Urothelium cell line (cell line): ENCODE results near the gene MAML1.
"Not testable (repeated sequence)": the region's sequence is repeated elsewhere in the genome, so short reads cannot be mapped to it uniquely, and the experiment has no call there.

Experiments
- DNase-seq: peaks from one replicate; pipeline ENCODE4 v3.0.0; 2011; ENCODE audit warnings: low spot score, mixed read lengths
- FAIRE-seq: peaks from 2 replicates; lab custom pipeline; 2011; peaks lifted over from hg19 to GRCh38; lab: Jason Lieb, UNC

The MAML1 gene

DNA sequence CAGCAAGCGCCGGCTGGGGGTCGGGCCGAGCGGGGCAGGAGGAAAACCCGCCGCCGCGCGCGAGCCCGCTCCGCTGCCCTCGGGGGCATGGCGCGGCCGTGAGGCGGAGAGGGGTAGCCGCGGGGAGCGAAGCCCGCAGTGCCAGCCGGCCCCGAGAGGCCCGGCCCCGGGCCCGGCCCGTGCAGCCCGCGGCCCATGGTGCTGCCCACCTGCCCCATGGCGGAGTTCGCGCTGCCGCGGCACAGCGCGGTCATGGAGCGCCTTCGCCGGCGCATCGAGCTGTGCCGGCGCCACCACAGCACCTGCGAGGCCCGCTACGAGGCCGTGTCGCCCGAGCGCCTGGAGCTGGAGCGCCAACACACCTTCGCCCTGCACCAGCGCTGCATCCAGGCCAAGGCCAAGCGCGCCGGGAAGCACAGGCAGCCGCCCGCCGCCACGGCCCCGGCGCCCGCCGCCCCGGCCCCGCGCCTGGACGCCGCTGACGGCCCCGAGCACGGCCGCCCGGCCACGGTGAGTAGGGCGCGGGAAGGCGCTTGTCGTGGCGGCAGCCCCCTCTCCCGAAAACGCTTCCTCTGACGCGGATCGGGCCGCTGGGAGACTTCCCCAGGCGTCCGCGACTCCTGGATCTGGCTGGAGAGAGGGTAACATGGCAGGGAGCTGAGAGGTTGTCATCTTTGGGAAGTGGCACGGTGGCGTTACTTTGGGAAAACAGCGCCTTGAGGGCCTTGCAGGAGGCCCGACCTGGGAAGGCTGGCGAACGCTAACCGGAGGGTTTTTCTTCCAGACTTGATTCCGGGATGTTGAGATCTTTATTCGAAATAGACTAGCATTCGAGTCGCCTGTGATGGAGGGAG, 523 bp downstream of the MAML1 start:
- DNase-seq (peak; percentile 41), FAIRE-seq (no peak)

DNA sequence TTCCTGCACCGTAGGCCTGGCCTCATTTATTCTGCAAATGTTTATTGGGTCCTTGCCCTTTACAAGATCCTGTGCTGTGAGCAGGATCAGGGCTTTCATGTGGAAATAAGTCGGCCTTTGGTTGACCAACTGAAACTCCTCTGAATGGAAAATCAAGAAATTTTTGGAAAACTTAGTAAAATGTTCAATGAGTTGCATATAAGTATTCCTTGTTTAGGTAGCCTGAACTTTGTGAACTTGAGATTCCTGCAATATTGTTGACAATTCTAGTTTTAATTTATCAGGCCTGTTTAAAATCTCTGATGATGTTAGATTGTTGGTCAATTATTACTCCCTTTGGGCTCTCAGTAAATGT, 1.1 kb downstream of the MAML1 start:
- DNase-seq = no peak
- FAIRE-seq = no peak

DNA sequence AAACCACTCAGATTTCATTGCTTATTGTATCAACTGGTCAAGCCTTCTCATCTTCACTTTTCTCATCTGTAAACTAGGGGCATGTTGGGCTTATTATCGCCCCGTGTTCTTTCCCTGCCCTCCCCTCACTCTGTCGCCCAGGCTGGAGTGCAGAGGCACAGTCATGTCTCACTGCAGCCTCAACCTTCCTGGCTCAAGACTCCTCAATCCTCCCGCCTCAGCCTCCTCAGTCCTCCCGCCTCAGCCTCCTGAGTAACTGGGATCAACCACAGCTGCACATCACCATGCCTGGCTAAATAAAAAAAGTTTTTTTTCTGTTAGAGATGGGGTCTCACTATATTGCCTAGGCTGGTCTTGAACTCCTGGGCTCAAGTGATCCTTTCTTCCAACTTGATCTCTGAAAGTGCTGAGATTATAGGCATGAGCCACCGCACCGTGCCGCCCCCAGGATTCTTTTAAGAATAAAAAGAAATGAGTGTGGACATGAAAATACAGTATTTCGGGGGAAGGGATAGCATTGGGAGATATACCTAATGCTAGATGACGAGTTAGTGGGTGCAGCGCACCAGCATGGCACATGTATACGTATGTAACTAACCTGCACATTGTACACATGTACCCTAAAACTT, 2.0 kb downstream of the MAML1 start:
- DNase-seq (no peak), FAIRE-seq (no peak)

DNA sequence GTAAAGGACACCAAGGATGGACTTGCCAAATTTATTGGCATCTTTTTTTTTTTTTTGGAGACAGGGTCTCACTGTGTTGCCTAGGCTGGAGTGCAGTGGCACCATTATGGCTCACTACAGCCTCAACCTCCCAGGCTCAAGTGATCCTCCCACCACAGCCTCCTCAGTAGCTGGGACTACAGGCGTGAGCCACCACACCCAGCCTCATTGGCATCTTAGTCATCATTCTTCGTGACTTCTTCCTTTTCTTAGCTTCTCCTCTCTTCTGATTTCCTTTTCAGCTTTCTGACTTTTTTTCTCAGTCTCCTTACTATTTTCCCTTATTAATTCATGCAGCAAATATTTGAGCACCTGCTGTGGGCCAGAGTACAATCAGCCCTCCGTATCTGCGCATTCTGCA, 6.1 kb downstream of the MAML1 start:
- FAIRE-seq = no peak
- no peak for DNase-seq

DNA sequence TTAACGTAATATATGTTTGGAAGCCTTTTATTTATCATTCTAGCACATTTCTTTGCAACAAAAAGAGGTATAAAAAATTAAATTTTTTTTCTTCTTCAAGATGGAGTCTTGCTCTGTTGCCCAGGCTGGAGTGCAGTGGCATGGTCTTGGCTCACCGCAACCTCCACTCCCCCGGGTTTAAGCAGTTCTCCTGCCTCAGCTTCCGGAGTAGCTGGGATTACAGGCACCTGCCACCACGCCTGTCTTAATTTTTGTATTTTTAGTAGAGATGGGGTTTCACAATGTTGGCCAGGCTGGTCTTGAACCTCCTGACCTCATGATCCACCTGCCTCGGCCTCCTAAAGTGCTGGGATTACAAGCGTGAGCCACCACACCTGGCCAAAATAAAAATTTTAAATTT, 11.5 kb downstream of the MAML1 start:
- not testable (repeated sequence) for FAIRE-seq

DNA sequence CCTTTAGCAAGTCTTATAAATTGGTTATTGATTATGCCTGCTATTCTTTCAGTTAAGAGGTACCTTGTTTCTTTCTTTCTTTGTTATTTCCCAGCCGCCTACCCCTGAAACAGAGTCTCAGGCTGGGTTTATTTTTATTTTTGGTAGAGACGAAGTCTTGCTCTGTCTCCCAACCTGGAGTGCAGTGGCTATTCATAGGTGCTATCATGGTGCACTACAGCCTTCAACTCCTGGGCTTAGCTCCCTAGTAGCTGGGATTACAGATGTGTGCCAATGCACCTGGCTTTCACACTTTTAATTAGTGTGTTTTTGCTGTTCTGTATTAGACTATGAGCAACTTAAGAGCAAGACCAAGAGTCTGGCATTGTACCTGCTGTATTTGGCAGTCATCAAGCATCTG, 14.2 kb downstream of the MAML1 start:
- FAIRE-seq (no peak), DNase-seq (no peak)

More for the DNA sequence above, 11.5 kb downstream of the MAML1 start:
- DNase-seq = not testable (repeated sequence)

DNA sequence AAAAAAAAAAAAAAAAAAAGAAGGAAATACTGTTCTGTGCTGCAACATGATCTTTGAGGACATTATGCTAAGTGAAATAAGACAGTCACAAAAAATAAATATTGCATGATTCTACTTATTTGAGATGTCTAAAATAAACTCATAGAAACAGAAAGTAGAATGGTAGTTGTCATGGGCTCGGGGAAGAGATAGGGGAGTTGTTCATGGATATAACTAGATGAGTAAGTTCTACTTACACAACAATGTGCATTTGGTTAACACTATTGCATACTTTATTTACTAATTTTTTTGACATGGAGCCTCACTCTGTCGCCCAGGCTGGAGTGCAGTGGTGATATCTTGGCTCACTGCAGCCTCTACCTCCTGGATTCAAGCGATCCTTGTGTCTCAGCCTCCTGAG, 15.2 kb downstream of the MAML1 start:
- DNase-seq (no peak), FAIRE-seq (no peak)

DNA sequence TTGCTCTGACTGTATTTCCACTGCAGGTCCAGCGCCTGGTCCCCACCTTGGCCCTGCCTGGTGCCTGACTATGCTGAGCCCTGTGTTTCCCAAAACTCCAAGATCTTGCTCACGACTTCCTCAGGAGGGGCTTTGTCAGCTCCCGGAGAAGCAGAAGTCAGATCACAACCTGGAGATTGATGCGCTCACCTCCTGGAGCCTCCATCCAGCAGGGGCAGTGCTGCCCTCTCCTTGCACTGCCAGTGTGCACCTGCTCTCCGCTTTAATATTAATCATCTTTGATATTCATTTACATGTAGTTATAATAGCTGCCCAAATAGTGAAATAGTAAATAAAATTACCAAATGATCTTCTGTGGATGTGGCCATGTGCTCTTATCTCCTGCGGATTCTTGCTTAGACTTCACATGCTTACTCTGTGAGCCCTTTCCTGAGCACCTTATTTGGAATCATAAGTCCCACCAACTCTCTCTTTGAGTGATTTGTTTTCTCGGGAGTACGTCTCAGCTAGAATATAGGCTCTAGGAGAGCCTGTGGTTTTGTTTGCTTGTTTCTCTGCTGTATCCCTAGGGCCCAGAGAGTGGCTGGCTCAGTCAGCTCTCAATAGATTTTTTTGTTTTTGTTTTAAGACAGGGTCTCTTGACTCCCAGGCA, 17.4 kb downstream of the MAML1 start:
- FAIRE-seq (no peak), DNase-seq (no peak)

DNA sequence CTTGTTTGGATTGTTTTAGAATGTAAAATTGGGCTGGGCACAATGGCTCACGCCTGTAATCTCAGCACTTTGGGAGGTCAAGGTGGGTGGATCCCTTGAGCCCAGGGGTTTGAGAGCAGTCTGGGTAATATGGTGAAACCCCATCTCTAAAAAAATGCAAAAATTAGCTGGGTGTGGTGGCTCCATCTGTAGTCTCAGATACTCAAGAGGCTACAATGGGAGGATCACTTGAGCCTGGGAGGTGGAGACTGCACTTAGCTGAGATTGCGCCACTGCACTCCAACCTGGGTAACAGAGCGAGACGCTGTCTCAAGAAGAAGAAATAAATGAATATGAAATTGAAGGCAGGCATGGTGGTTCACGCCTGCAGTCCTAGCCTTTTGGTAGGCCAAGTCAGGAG, 21.3 kb downstream of the MAML1 start:
- no peak for DNase-seq
- no peak for FAIRE-seq

DNA sequence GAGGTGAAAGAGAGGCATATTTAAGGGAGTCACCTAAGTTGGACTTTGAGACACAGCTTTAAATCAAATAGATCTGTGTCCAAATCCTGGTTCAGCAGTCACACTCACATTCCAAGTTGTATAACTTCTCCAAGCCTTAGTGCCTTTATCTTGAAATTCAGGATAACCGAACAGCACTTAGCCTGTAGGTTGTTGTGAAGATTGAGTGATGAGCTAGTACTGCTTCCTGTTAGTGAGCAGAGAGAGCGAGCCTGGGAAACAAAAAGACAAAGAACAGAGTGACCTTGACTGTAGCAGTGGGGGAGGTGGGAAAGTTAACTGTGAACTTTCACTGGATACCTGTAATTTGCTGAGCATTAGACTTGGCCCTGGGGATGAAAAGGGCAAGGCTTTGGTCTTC, 22.4 kb downstream of the MAML1 start:
- FAIRE-seq = no peak
- DNase-seq = no peak

DNA sequence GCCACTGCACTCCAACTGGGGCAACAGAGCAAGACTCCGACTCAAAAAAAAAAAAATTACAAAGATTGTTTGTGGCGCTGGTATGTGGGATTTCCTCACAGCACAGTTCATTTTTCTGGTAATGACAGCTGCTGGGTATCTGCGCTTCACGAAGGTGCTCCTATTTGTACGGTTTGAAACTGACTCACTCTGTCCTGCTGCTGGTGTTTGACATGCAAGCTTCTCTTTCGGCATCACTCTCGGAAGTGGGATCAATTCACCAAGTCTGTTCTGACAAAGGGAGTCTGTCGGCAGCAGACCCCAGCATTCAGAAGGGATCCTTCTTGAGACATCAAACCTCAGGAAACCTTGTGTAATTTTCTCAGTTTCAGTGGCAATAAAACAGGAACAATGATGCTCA, 26.3 kb downstream of the MAML1 start:
- FAIRE-seq (no peak), DNase-seq (no peak)

DNA sequence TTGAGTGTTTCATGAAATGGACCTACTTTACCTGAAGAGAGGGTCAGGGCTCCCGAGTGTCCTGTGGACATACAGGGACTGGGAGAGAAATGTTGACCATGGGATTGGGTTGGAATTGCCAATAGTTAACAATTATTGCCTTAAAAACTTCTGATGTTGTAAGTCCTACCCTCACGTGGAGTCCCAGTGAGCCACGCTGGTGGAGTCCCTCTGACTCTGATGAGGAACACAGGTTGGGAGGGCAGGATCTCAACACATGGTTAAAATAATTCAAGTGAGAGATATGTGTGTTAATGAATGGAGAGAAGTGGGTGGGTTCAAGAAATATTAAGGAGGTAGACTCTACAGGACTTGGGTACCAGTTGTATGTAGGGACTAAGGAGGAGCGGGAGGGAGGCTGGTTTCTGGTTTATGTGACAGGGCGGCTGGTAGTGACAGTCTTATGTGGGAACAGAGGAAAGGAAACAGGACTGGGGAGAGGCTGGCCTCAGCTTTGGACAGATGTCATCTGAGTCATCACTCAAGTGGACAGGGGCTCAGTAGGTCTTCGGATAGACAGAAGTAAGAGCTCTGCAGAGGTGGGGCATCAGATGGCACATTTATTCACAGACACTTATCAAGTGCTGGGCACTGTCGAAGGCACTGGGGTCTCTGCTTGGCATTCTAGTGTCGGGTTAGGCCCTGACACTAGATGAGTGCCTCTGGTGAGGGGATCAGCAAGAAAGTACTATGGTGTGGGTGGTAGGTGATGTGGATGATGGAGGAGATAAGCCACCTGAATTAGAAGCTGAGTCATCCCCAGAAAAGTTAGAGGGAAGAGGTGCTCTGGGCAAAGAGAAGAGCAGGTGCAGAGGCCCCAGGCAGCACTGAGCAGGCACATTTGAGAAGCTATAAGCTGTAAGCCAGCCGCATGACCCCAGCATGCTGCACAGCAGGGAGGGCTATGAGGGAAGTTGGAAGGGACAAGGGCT, 27.2 kb downstream of the MAML1 start:
- no peak for FAIRE-seq
- no peak for DNase-seq

DNA sequence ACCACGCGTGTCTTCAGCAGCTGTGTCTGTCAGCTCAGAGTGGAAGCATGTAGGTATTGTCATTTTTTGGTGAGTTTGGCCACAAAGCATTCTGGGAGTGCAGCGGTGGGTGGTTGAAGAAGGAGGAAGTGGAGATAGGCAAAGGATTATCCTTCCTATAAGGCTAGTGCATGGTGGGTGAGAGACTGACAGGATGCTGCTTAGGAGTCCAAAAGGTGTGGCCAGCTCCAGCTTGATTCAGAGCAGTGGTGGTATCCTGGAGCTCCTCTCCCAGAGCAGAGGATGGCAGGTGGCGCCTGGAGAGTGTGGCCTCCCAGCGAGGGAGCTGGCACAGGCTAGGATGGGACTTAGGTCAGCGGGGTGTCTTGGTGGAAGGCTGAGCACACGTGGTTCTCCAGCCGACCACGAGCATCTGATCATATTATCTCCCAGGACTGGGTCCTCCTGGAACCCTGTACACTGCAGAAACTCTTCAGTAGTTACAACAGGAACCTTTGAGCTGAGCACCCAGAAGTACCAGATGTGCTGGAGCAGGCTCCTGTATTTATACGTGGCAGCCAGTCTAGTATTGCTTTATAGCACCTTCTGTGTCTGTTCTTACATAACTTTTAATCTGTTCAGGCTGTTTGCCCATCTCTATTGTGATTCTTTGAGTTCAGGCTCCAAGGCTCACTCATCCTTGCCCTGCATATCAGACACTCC, 29.6 kb downstream of the MAML1 start:
- DNase-seq (no peak), FAIRE-seq (no peak)

DNA sequence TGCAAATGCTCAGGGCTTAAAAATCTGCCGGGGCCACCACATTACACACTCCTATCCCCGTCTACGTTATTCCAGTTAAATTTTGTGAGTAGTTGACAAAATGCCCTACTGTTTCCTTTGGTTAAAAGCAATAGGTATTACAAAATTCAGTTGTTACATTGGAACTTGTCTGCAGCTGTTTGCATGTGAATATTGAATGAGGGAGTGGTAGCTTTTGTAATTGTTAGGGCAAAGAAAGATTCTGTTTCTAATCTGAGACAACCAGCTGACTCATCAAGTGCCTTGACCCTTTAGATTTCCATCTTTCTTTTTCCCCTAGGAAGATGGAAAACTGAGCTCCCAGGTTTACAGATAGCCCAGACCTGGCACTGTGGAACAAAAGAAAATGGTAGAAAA, 30.2 kb downstream of the MAML1 start:
- FAIRE-seq (no peak), DNase-seq (no peak)

DNA sequence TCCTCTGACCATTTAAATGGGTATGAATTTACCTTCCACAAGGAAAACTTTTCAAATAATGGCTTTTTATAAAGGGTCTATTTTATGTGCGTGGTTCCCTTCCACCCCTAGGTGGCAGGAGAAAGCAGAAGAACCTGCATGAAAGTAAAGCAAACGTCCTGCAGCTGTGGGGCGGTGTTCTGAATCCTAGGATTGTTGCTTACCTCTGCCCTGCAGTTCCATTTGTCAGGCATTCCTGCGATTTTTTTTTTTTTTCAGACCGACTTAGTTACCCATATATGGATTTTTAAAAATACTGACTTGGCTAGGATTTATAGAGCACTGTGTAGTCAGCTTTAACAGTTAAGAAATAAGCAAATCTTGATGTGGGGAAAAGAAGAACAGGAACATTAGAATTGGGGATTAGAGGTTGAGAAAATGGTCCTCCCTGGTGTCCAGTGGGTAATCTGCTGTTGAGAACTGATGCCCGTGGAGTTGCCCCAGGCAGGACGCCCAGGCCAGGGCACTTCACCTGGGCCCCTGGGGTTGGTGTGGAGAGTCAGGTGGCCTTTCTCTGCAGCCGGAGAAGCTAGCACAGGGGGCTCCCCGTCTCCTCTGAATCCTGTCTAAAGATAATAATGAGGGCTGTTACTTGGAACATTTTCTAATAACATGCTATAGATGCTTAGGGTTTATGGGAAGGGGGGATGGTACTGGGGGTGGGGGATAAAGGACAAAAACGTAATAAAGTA, 30.8 kb downstream of the MAML1 start:
- peak; percentile 78 for DNase-seq
- no peak for FAIRE-seq

DNA sequence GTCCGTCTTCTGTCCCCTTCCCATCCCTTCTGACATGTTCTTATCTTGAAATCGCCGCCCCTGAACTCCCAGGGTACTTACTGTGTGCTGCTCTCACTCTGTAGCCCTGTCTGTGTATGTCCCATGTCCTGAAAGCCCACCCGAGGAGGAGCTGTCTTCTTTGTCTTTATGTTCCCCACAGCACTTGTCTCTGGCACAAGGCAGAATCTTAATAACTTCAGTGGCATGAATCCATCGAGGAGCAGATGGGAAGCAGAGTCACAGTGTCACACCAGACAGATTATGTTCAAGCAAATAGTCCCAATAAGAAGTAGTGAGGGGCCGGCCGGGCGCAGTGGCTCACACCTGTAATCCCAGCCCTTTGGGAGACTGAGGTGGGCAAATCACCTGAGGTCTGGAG, 31.4 kb downstream of the MAML1 start:
- no peak for DNase-seq
- no peak for FAIRE-seq

DNA sequence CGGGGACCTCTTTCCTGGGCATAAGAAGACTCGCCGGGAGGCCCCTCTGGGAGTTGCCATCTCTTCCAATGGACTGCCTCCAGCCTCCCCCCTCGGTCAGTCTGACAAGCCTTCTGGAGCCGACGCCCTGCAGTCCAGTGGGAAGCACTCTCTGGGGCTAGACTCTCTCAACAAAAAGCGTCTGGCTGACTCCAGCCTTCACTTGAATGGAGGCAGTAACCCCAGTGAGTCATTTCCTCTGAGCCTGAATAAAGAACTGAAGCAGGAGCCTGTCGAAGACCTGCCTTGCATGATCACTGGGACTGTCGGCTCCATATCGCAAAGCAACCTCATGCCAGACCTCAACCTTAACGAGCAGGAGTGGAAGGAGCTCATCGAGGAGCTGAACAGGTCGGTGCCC, 32.8 kb downstream of the MAML1 start:
- DNase-seq (peak; percentile 52), FAIRE-seq (no peak)

DNA sequence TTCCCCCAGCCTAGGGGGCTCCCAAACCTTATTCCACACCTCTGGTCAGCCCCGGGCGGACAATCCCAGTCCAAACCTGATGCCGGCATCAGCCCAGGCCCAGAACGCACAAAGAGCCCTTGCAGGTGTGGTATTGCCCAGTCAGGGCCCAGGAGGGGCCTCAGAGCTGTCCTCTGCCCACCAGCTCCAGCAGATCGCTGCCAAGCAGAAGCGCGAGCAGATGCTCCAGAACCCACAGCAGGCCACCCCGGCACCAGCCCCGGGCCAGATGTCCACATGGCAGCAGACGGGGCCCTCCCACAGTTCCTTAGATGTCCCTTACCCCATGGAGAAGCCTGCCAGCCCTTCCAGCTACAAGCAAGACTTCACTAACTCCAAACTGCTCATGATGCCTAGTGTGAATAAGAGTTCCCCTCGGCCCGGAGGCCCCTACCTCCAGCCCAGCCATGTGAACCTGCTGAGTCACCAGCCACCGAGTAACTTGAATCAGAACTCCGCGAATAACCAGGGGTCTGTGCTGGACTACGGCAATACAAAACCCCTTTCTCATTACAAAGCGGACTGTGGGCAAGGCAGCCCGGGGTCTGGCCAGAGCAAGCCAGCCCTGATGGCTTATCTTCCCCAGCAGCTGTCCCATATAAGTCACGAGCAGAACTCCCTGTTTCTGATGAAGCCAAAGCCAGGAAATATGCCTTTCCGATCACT, 33.6 kb downstream of the MAML1 start:
- no peak for FAIRE-seq
- DNase-seq = no peak
